Astrocyte (in vitro differentiated cells and primary cell): ENCODE measurements around the gene GREM2. TPM values are rescaled to one million over a fixed set of nuclear protein-coding genes. Genes with fewer than 3 reads are reported as not detected.

Source experiments
- DNase-seq: peaks from one replicate; pipeline ENCODE4 v3.0.0-alpha.2; 2010; ENCODE audit warnings: low read depth
- FAIRE-seq: peaks from 2 replicates; lab custom pipeline; 2011; peaks lifted over from hg19 to GRCh38; lab: Jason Lieb, UNC
- H2AFZ ChIP-seq: 2 replicates; pipeline ENCODE4 v1.6.0; 2012; ENCODE audit warnings: low read depth, low read length, inconsistent platforms
- H3K27ac ChIP-seq: 2 replicates; pipeline ENCODE4 v1.5.1; 2011; ENCODE audit warnings: low read depth, low read length, inconsistent platforms
- H3K27me3 ChIP-seq: 2 replicates; pipeline ENCODE4 v1.6.0; 2011; ENCODE audit warnings: low read length, inconsistent platforms; ENCODE audit not compliant: insufficient read depth
- H3K36me3 ChIP-seq: 2 replicates; pipeline ENCODE4 v1.5.1; 2011; ENCODE audit warnings: low read length, inconsistent platforms; ENCODE audit not compliant: insufficient read depth
- H3K4me1 ChIP-seq: 2 replicates; pipeline ENCODE4 v1.5.1; 2011; ENCODE audit warnings: low read length, inconsistent platforms; ENCODE audit not compliant: insufficient read depth
- H3K4me2 ChIP-seq: 2 replicates; pipeline ENCODE4 v1.6.0; 2012; ENCODE audit warnings: low read length, inconsistent platforms
- H3K4me3 ChIP-seq: 2 replicates; pipeline ENCODE4 v1.5.1; 2011; ENCODE audit warnings: low read depth, mild to moderate bottlenecking, low read length, inconsistent platforms; ENCODE audit not compliant: insufficient read depth
- H3K79me2 ChIP-seq: 2 replicates; pipeline ENCODE4 v1.6.0; 2012; ENCODE audit warnings: mild to moderate bottlenecking, low read length, inconsistent platforms; ENCODE audit not compliant: insufficient read depth
- H3K9ac ChIP-seq: 2 replicates; pipeline ENCODE4 v1.6.0; 2012; ENCODE audit warnings: mild to moderate bottlenecking, low read length, inconsistent platforms
- H3K9me3 ChIP-seq: 2 replicates; pipeline ENCODE4 v1.5.1; 2012; ENCODE audit warnings: low read depth, mild to moderate bottlenecking, low read length, inconsistent platforms; ENCODE audit not compliant: insufficient read depth
- H4K20me1 ChIP-seq: 2 replicates; pipeline ENCODE4 v1.6.0; 2012; ENCODE audit warnings: low read length, inconsistent platforms; ENCODE audit not compliant: insufficient read depth
- H3K27ac Mint-ChIP-seq: one replicate; pipeline ENCODE4 v1.8.0; 2021; ENCODE audit warnings: mild to moderate bottlenecking, mixed read lengths; ENCODE audit not compliant: unreplicated experiment
- H3K27me3 Mint-ChIP-seq: one replicate; pipeline ENCODE4 v1.8.0; 2021; ENCODE audit warnings: low read depth, mixed read lengths; ENCODE audit not compliant: unreplicated experiment
- H3K36me3 Mint-ChIP-seq: one replicate; pipeline ENCODE4 v1.8.0; 2021; ENCODE audit warnings: low read depth, mixed read lengths; ENCODE audit not compliant: unreplicated experiment
- H3K4me1 Mint-ChIP-seq: one replicate; pipeline ENCODE4 v1.8.0; 2021; ENCODE audit warnings: low read depth, mixed read lengths; ENCODE audit not compliant: unreplicated experiment
- H3K4me3 Mint-ChIP-seq: one replicate; pipeline ENCODE4 v1.8.0; 2021; ENCODE audit warnings: mild to moderate bottlenecking, moderate library complexity, mixed read lengths; ENCODE audit not compliant: unreplicated experiment
- H3K9me3 Mint-ChIP-seq: one replicate; pipeline ENCODE4 v1.8.0; 2021; ENCODE audit warnings: mild to moderate bottlenecking, mixed read lengths; ENCODE audit not compliant: unreplicated experiment
- EZH2 ChIP-seq: IDR thresholded peaks from 2 replicates; pipeline ENCODE4 v1.6.1; 2012; ENCODE audit warnings: mild to moderate bottlenecking, low read length, inconsistent platforms; ENCODE audit not compliant: insufficient read depth
- total RNA-seq: library from RNA; stranded (reverse); gene quantifications from 2 replicates; pipeline ENCODE4 v1.2.1, GENCODE V29; 2021
- TF ChIP-seq, protein P1 (sequence below): IDR thresholded peaks from 2 replicates; pipeline ENCODE4 v1.5.1; 2011; ENCODE audit warnings: low read depth, mild to moderate bottlenecking, inconsistent platforms, low read length, moderate library complexity; ENCODE audit not compliant: insufficient read depth

The GREM2 gene
- total RNA-seq, 1 donor from 2014 or later, result 0.14 TPM

DNA sequence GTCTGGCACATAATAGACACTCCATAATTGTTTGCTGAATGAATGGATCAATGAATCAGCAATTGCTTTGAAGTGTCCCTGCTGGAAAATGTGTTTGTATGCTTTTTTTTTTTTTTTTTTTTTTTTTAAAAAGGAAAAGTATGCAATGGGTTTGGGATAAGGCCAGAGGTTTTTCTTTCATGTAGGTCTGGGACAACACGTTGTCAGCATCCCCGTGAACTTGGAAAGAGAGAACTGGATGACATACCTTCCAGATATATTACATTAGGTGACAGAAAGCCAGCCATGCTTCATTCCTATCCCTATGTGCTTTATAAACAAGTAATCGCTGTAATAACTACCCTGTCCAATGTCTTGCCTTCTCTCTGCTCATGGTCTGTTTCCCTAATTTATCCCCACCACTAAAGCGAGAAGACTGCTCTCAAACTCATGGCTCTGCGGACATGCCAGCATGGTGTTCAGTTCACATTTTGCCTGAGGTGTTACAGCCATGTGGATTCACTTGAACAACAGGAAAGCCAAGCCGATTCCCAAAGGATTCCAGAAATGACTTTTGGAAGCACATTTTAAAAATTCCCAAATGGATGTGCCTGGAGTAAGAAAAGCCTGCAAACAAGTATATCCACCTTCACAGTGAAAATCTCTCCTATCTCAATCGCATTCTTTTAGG lies 34.8 kb upstream of the GREM2 start:
- DNase-seq (no peak), FAIRE-seq (no peak)
- Histone ChIP-seq H3K36me3 (no peaks in the 10 kb centered on the region), H3K9me3 (no peaks in the 10 kb centered on the region), H3K79me2 (no peaks in the 10 kb centered on the region), H2AFZ (no peak overlapping the region), H3K27me3 (no peaks in the 10 kb centered on the region), H3K4me1 (no peaks in the 10 kb centered on the region), H3K9ac (no peak overlapping the region), H4K20me1 (no peaks in the 10 kb centered on the region), H3K4me2 (no peak overlapping the region), H3K27ac (no peak overlapping the region), H3K4me3 (no peak overlapping the region)
- H3K9me3 Mint-ChIP-seq, result no peaks in the 10 kb centered on the region
- H3K27ac Mint-ChIP-seq, result no peak overlapping the region
- H3K4me1 Mint-ChIP-seq, result no peaks in the 10 kb centered on the region
- no peaks in the 10 kb centered on the region for H3K36me3 Mint-ChIP-seq
- peaks cover 5% of the 10 kb centered on the region for H3K27me3 Mint-ChIP-seq
- H3K4me3 Mint-ChIP-seq, result no peak overlapping the region
- TF ChIP-seq, protein P1, sequence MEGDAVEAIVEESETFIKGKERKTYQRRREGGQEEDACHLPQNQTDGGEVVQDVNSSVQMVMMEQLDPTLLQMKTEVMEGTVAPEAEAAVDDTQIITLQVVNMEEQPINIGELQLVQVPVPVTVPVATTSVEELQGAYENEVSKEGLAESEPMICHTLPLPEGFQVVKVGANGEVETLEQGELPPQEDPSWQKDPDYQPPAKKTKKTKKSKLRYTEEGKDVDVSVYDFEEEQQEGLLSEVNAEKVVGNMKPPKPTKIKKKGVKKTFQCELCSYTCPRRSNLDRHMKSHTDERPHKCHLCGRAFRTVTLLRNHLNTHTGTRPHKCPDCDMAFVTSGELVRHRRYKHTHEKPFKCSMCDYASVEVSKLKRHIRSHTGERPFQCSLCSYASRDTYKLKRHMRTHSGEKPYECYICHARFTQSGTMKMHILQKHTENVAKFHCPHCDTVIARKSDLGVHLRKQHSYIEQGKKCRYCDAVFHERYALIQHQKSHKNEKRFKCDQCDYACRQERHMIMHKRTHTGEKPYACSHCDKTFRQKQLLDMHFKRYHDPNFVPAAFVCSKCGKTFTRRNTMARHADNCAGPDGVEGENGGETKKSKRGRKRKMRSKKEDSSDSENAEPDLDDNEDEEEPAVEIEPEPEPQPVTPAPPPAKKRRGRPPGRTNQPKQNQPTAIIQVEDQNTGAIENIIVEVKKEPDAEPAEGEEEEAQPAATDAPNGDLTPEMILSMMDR, result no peak
- no peak for TF ChIP-seq EZH2

DNA sequence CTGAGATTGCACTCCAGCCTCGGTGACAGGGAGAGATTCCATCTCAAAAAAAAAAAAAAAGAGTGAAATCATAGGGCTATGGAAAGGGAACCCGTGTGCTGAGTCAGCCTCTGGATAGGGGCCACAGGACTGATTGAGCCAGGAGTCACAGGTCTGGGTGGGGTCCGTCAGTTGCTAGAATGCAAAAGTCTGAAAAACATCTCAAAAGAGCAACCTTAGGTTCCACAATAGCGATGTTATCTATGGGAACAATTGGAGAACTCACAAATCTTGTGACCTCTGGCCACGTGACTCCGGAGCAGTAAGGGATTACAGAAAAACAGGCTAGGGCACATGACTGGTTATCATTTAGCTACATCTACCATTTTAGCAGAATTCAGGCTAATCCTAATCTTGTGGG lies 32.8 kb upstream of the GREM2 start:
- TF ChIP-seq, protein P1, result no peak
- no peak for TF ChIP-seq EZH2

DNA sequence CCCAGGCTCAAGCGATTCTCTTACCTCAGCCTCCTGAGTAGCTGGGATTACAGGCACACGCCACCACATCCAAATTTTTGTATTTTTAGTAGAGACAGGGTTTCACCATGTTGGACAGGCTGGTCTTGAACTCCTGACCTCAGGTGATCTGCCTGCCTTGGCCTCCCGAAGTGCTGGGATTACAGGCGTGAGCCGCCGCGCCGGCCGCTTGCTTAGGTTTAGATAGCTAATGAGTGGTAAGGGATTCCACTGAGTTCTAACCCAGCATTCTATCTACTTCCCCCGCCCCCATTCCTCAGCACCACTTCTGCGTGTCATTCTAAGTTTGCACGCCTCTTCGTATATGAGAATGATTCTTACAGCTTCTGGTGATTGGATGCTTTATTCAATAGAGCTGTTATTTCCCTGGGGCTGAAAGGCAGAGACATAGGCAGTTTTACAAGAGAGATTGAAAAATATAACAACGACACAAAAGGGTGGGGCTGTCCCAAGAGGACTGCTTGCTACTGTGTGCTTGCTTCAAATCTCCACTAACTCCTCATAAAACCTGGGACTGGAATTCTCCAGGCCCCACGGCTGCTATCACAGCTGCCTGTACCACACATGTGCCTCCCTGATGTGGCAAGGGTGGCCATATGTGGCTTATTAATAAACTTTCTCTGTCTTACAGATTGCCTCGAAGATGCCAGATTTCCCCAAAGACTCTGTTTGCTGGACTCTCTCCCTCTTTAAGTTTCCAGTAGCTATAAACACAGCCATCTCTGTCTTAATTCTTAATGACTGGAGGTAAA lies 23.7 kb upstream of the GREM2 start:
- H3K4me2 ChIP-seq, result no peak overlapping the region
- H3K9me3 ChIP-seq, result no peaks in the 10 kb centered on the region
- H3K36me3 ChIP-seq, result no peaks in the 10 kb centered on the region
- no peaks in the 10 kb centered on the region for H3K4me1 ChIP-seq
- no peak overlapping the region for H3K27ac Mint-ChIP-seq
- no peak overlapping the region for H3K9ac ChIP-seq
- no peak overlapping the region for H3K27ac ChIP-seq
- no peak overlapping the region for H3K4me3 Mint-ChIP-seq
- H2AFZ ChIP-seq, result no peak overlapping the region
- no peaks in the 10 kb centered on the region for H3K27me3 ChIP-seq
- no peak for DNase-seq
- H3K4me3 ChIP-seq, result no peak overlapping the region
- peaks cover 8% of the 10 kb centered on the region for H3K27me3 Mint-ChIP-seq
- no peak for TF ChIP-seq EZH2
- TF ChIP-seq, protein P1, result no peak
- H3K9me3 Mint-ChIP-seq, result peaks cover 8% of the 10 kb centered on the region
- FAIRE-seq, result no peak
- H3K79me2 ChIP-seq, result no peaks in the 10 kb centered on the region
- no peaks in the 10 kb centered on the region for H4K20me1 ChIP-seq
- H3K36me3 Mint-ChIP-seq, result peaks cover 2% of the 10 kb centered on the region
- H3K4me1 Mint-ChIP-seq, result peaks cover 3% of the 10 kb centered on the region

More for the DNA sequence above, 32.8 kb upstream of the GREM2 start:
- no peak overlapping the region for H3K9ac ChIP-seq
- no peaks in the 10 kb centered on the region for H3K9me3 Mint-ChIP-seq
- H3K27ac Mint-ChIP-seq, result no peak overlapping the region
- no peaks in the 10 kb centered on the region for H3K4me1 Mint-ChIP-seq
- H3K4me1 ChIP-seq, result no peaks in the 10 kb centered on the region
- H3K9me3 ChIP-seq, result no peaks in the 10 kb centered on the region
- H3K4me2 ChIP-seq, result no peak overlapping the region
- no peaks in the 10 kb centered on the region for H3K36me3 Mint-ChIP-seq
- no peaks in the 10 kb centered on the region for H3K79me2 ChIP-seq
- FAIRE-seq, result no peak
- no peak for DNase-seq
- H3K4me3 Mint-ChIP-seq, result no peak overlapping the region
- peaks cover 9% of the 10 kb centered on the region for H3K27me3 Mint-ChIP-seq
- H3K27me3 ChIP-seq, result no peaks in the 10 kb centered on the region
- H2AFZ ChIP-seq, result no peak overlapping the region
- no peak overlapping the region for H3K4me3 ChIP-seq
- H3K27ac ChIP-seq, result no peak overlapping the region
- H3K36me3 ChIP-seq, result no peaks in the 10 kb centered on the region
- H4K20me1 ChIP-seq, result no peaks in the 10 kb centered on the region
